Adipocyte (in vitro differentiated cells): ENCODE data around the gene CALML4.
A peak's percentile ranks its signal among the peaks of the same experiment; 100 is the strongest.

Experiments
- DNase-seq: peaks from one replicate; pipeline ENCODE4 v3.0.0-alpha.2; 2015; ENCODE audit warnings: low read depth
- H3K27me3 ChIP-seq: replicated peaks from 2 replicates; pipeline ENCODE4 v1.7.0; 2013; ENCODE audit warnings: mild to moderate bottlenecking, low read length, moderate library complexity; ENCODE audit not compliant: control insufficient read depth, insufficient read depth
- H3K36me3 ChIP-seq: 2 replicates; pipeline ENCODE4 v1.7.0; 2013; ENCODE audit warnings: low read length, mild to moderate bottlenecking, moderate library complexity; ENCODE audit not compliant: control insufficient read depth, insufficient read depth, severe bottlenecking
- H3K4me1 ChIP-seq: 2 replicates; pipeline ENCODE4 v1.7.0; 2013; ENCODE audit warnings: mild to moderate bottlenecking, low read length, moderate library complexity; ENCODE audit not compliant: control insufficient read depth, insufficient read depth
- H3K4me3 ChIP-seq: 2 replicates; pipeline ENCODE4 v1.7.0; 2013; ENCODE audit warnings: mild to moderate bottlenecking, low read length, moderate library complexity
- H3K9ac ChIP-seq: 2 replicates; pipeline ENCODE4 v1.7.0; 2013; ENCODE audit warnings: mild to moderate bottlenecking, low read length, moderate library complexity
- H3K9me3 ChIP-seq: 2 replicates; pipeline ENCODE4 v1.7.0; 2013; ENCODE audit warnings: mild to moderate bottlenecking, low read length, moderate library complexity; ENCODE audit not compliant: control insufficient read depth

The CALML4 gene

DNA sequence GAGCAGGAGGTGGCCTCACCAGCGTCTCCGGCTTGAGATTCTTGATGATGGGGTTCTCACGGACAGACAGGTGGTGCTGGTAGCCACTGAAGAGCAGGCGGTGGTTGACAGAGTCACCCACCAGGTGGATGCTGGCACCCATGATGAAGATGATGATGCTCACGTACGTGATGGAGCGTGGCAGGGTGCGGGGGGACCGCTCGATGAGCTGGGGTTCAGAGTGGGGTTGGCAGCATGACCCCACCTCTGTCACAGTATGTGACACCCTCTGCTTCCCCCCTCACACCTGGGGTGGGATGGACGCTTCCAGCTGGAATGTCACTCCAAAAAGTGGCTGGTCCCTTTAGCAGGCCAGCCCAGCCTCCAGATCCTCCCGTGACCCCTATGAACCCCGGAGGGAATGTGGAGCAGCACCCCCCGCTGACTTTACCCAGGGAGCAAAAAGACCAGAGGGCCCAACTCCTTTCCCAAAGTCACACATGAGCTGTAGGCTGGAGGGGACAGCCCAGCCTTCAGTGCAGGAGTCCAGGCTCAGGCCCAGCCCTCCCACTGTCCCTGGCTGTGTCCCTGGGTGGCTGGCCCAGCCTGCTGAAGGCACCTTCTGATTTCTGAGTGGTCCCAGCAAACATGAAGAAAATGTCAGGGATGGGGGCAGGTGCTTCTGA is 6.7 kb upstream of the CALML4 start:
- Histone ChIP-seq H3K4me1 (peaks cover 4% of the 10 kb centered on the region), H3K9ac (no peak overlapping the region), H3K27me3 (no peaks in the 10 kb centered on the region), H3K9me3 (no peaks in the 10 kb centered on the region), H3K4me3 (no peak overlapping the region), H3K36me3 (no peaks in the 10 kb centered on the region)
- DNase-seq = no peak

- DNase-seq = peak; percentile 85
- H3K36me3 ChIP-seq = no peaks in the 10 kb centered on the region
- no peaks in the 10 kb centered on the region for H3K27me3 ChIP-seq
- H3K9ac ChIP-seq = peak overlapping the region; percentile 23
- peaks cover 4% of the 10 kb centered on the region for H3K4me1 ChIP-seq
- H3K9me3 ChIP-seq = no peaks in the 10 kb centered on the region
- peak overlapping the region; percentile 56 for H3K4me3 ChIP-seq
Measured at GRCh38 chr15:68210821-68211655, 5.9 kb upstream of the CALML4 start.

DNA sequence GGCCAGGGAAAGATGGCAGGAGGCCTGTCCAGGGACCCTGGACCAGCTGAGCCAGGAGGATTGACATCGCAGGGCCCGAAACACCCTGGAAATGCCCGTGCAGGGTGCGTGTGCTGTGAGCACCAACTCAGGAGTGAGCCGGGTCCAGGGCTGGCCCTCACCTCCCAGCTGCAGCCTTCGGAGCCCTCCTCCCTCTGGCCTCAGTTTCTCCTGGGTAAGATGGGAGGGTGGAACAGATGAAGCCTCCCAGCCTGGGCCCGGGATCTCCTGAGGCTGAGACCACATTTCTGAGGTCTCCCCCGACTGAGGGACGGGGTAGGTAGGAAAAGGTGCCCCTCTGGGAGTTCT is 5.3 kb upstream of the CALML4 start:
- no peak for DNase-seq
- Histone ChIP-seq H3K9ac (peak overlapping the region; percentile 23), H3K27me3 (no peaks in the 10 kb centered on the region), H3K4me3 (peak overlapping the region; percentile 56), H3K4me1 (peaks cover 6% of the 10 kb centered on the region), H3K9me3 (no peaks in the 10 kb centered on the region), H3K36me3 (no peaks in the 10 kb centered on the region)

DNA sequence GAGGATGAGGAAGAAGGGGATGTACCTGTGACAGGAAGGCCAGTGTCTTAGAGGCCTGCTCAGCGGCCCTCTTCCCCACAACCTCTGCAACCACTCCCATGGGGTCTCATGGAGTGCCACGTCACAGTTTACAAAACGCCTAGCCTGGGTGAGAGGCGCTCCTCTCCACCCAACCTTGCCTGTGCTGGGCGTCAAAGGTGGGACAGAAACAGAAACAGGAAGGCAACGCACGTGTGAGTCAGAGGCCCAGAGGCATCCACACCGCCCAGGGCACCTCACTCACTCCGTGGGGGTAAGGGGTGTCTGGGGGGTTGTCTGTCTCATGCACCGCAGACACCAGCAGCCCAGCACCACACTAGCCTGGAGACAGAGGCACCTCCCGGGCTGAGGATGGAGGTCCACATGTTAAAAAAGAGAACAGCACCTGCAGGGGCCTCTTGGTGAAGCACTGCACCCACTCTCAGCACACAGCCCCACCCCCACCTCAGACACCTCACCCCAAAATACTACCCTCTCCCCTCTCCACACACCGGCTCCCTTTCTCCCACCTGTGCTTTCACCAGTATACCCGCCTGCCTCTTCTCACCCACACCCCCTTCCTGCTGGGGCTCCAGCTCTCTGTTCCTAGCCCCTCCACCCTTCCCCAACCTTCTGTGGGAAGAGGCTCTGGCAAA is 4.7 kb upstream of the CALML4 start:
- DNase-seq = no peak
- no peaks in the 10 kb centered on the region for H3K36me3 ChIP-seq
- no peaks in the 10 kb centered on the region for H3K27me3 ChIP-seq
- peaks cover 11% of the 10 kb centered on the region for H3K4me1 ChIP-seq
- H3K9ac ChIP-seq = no peak overlapping the region
- no peak overlapping the region for H3K4me3 ChIP-seq
- no peaks in the 10 kb centered on the region for H3K9me3 ChIP-seq

DNA sequence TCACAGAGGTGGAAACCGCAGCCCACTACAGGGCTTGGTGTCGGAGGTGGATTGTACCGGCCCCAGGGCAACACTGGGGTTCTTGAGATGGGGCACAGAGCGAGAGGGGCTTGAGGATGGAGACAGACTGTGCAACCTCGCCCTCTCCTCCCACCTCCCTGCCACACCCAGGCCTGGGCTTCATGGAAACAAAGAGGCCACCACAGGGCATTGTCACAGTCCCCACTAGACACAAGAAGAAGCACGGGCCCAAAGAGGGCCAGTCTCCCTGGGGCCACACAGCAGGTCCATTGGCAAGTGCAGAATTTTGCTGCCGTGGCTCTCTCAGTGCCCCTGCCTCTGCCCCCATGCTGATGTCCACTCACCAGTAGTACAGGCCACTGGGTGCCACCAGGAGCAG is 4.1 kb upstream of the CALML4 start:
- Histone ChIP-seq H3K27me3 (no peaks in the 10 kb centered on the region), H3K4me1 (peaks cover 13% of the 10 kb centered on the region), H3K9me3 (no peaks in the 10 kb centered on the region), H3K9ac (no peak overlapping the region), H3K36me3 (no peaks in the 10 kb centered on the region), H3K4me3 (no peak overlapping the region)
- no peak for DNase-seq

DNA sequence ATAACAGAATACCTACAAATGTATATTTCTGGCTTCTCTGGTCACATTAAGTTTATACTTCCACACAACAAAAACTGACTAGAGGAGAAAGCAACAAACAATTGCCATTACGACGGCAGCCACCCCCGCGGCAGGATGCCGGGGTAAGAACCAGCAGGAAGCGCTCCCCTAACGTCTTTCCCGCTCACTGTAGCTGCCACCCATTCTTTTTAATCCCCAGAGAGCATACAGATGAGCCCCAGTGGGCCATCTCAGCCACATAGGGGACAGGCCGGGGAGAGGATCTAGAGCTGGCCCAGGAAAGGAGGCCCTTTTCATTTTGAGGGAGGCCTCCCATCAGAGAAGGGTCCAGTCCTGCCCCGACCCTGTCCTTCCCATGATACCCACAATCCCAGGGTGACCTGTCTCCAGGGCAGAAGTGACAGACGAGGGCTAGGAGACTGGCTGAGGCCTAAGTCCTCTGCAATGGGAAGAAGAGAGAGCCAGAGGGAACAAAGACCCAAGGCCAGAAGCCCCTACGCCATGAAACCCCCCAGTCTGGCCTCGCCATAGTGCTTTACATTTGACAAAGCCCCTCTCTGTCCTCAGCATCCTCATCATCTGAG is 3.6 kb upstream of the CALML4 start:
- H3K9me3 ChIP-seq = no peaks in the 10 kb centered on the region
- no peaks in the 10 kb centered on the region for H3K27me3 ChIP-seq
- no peak overlapping the region for H3K9ac ChIP-seq
- no peak overlapping the region for H3K4me3 ChIP-seq
- peaks cover 13% of the 10 kb centered on the region for H3K4me1 ChIP-seq
- no peaks in the 10 kb centered on the region for H3K36me3 ChIP-seq
- no peak for DNase-seq

- Histone ChIP-seq H3K4me3 (no peak overlapping the region), H3K36me3 (no peaks in the 10 kb centered on the region), H3K9me3 (no peaks in the 10 kb centered on the region), H3K27me3 (no peaks in the 10 kb centered on the region), H3K4me1 (peaks cover 13% of the 10 kb centered on the region), H3K9ac (no peak overlapping the region)
- DNase-seq = no peak
Measured at GRCh38 chr15:68208136-68208535, 3.0 kb upstream of the CALML4 start.

GRCh38 chr15:68207176-68207935 is 2.2 kb upstream of the CALML4 start:
- H3K27me3 ChIP-seq = no peaks in the 10 kb centered on the region
- H3K9ac ChIP-seq = no peak overlapping the region
- H3K36me3 ChIP-seq = no peaks in the 10 kb centered on the region
- DNase-seq = no peak
- H3K4me3 ChIP-seq = no peak overlapping the region
- H3K4me1 ChIP-seq = peaks cover 13% of the 10 kb centered on the region
- no peaks in the 10 kb centered on the region for H3K9me3 ChIP-seq

- no peaks in the 10 kb centered on the region for H3K9me3 ChIP-seq
- H3K27me3 ChIP-seq = no peaks in the 10 kb centered on the region
- DNase-seq = no peak
- H3K4me3 ChIP-seq = no peak overlapping the region
- peaks cover 13% of the 10 kb centered on the region for H3K4me1 ChIP-seq
- no peaks in the 10 kb centered on the region for H3K36me3 ChIP-seq
- no peak overlapping the region for H3K9ac ChIP-seq
Measured at GRCh38 chr15:68206711-68207151, 1.6 kb upstream of the CALML4 start.

DNA sequence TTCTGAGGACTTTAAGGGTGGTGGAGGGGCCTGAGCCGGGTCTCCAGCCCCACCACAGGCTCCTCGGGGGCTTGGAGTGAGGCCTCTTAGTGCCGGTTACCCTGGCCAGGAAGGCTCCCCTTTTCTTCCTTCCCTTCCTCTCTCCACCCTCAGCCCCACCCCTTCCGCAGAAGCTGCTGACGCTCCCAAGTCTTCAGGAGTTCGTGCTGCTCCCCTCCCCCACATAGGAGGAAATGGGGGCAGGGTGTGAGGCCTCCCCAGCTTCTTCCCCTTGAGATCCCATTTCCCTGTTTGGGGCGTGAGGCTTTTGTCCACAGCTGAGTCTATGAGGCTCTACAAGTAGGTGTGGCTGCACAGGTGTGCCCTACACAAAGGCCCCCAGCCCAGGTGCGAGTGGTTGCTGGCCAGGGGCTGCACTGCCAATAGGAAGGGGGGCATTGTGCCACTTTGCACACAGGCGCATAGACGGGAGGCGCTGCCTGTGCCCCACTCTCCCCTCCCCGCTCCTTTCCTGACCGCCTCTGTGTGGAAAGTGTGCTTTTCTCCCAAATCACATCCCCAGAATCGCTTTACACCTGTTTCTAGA is 915 bp upstream of the CALML4 start:
- Histone ChIP-seq H3K9me3 (no peaks in the 10 kb centered on the region), H3K4me1 (peaks cover 13% of the 10 kb centered on the region)
- DNase-seq = no peak

More for the DNA sequence above, 915 bp upstream of the CALML4 start:
- Histone ChIP-seq H3K9ac (no peak overlapping the region), H3K27me3 (no peaks in the 10 kb centered on the region), H3K36me3 (no peaks in the 10 kb centered on the region), H3K4me3 (no peak overlapping the region)
